ENCODE measurements around the gene ADAMTS9.

ADAMTS9 gene

DNA sequence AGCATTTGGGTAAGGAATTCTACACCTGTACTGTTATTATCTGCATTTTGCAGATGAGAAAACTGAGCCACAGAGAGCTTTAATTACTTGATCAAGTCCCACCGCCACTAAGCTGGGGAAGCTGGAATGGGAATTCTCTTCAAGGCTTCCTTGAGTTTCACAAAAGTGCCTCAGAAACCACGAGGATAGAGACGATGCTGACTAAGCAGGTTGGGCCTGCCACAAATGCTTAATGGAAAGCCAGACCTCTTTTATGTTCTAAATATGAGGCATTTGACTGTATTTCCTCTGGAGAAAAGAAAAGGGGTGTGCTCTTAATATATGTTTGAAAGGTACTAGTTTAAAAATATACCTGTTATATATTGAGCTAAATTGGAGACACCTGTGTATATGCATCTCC is 34.7 kb downstream of the ADAMTS9 start:
- TF ChIP-seq, protein P1, sequence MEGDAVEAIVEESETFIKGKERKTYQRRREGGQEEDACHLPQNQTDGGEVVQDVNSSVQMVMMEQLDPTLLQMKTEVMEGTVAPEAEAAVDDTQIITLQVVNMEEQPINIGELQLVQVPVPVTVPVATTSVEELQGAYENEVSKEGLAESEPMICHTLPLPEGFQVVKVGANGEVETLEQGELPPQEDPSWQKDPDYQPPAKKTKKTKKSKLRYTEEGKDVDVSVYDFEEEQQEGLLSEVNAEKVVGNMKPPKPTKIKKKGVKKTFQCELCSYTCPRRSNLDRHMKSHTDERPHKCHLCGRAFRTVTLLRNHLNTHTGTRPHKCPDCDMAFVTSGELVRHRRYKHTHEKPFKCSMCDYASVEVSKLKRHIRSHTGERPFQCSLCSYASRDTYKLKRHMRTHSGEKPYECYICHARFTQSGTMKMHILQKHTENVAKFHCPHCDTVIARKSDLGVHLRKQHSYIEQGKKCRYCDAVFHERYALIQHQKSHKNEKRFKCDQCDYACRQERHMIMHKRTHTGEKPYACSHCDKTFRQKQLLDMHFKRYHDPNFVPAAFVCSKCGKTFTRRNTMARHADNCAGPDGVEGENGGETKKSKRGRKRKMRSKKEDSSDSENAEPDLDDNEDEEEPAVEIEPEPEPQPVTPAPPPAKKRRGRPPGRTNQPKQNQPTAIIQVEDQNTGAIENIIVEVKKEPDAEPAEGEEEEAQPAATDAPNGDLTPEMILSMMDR (IDR thresholded peaks at IDR 0.05; ENCODE audit: low read depth, low read length) = no peak
- no peak for DNase-seq (ENCODE audit: extremely low read depth, low read depth)

DNA sequence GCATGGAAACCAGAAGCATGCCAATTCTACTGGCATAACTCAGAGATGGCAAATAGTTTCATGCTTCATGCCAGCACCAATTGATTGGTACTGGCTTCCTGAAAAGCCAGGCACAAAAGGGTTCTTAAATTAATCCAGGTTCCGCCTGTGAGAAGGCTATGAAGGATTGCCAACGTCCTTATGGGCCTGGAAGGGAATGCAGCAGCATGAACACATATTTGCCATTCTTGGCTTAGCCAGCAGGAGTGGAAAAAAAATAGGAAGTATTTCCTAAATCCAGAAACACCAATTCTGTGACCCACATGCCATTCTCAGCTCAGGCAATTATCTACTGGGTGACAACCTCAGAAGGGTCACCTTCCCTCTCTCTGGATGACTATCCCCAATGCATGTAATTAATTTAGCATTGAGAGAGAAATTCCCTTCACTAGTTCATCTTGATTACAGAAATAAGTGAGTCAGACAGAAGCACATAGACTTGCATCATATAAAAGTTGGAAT is 36.0 kb downstream of the ADAMTS9 start:
- TF ChIP-seq, protein P1 (IDR thresholded peaks at IDR 0.05; ENCODE audit: low read depth, low read length) = no peak
- DNase-seq (ENCODE audit: extremely low read depth, low read depth) = no peak

DNA sequence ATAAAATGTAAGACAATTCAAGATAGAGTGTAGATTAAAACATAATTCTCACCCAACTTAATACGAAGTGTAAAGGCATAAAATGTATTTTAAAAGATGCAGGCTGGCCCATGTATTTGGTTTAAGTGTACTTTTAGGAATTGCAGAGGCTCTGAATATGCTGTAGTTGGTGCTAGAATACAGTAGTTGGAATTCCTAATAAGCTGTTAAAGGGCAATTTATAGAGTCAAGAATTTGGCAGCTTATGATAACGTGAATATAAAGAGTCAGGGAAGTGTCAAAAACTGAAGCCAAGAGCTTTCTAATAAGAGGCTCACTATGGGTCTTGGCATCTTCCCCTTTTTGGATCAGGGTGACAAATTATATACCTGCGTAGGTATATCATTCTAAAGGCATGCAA is 36.5 kb downstream of the ADAMTS9 start:
- TF ChIP-seq, protein P1 (IDR thresholded peaks at IDR 0.05; ENCODE audit: low read depth, low read length) = no peak
- DNase-seq (ENCODE audit: extremely low read depth, low read depth) = no peak

DNA sequence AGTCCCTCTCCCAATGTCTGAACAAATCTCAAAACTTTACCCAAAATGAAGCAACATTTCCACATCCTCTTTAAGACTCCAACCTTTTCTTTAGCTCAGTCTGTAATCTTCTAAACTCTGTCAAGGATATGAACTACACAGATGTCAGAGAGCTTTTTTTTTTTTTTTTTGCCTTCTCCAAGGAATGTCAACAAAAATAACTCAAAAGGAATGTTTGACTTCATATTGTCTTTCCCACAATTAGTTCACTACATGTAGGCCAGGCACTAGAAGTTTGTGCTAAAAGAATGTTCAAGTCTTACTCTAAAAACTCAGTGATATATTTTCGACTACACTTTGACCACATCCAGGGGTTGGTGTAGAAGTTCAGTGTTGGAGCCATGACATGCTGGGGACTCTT is 37.1 kb downstream of the ADAMTS9 start:
- peak; percentile 7 for DNase-seq (ENCODE audit: extremely low read depth, low read depth)
- TF ChIP-seq, protein P1 (IDR thresholded peaks at IDR 0.05; ENCODE audit: low read depth, low read length) = no peak

DNA sequence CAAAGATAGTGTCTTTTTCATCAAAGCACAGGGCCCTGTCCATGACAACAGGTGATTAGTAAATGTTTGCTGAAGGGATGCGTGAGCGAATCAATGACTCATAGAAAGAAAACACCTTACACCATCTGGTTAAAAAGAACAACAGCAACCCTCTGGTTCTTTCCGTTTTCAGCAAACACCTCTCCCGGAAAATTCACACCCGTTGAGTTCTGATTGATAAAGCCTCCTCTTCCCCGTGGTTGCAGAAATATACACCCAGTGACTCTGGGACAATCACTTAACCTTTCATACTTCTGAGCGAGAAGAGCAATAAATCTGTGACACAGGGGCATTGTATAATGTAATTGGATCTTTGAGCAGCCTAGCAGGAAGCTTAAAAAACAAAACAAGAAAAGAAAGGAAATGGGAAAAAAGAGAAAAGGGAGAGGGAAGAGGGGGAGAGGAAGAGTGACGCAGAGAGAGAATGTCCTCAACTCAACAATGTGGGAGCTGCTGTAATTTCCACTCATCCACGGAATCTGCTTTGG is 37.6 kb downstream of the ADAMTS9 start:
- TF ChIP-seq, protein P1 (IDR thresholded peaks at IDR 0.05; ENCODE audit: low read depth, low read length) = no peak
- no peak for DNase-seq (ENCODE audit: extremely low read depth, low read depth)

DNA sequence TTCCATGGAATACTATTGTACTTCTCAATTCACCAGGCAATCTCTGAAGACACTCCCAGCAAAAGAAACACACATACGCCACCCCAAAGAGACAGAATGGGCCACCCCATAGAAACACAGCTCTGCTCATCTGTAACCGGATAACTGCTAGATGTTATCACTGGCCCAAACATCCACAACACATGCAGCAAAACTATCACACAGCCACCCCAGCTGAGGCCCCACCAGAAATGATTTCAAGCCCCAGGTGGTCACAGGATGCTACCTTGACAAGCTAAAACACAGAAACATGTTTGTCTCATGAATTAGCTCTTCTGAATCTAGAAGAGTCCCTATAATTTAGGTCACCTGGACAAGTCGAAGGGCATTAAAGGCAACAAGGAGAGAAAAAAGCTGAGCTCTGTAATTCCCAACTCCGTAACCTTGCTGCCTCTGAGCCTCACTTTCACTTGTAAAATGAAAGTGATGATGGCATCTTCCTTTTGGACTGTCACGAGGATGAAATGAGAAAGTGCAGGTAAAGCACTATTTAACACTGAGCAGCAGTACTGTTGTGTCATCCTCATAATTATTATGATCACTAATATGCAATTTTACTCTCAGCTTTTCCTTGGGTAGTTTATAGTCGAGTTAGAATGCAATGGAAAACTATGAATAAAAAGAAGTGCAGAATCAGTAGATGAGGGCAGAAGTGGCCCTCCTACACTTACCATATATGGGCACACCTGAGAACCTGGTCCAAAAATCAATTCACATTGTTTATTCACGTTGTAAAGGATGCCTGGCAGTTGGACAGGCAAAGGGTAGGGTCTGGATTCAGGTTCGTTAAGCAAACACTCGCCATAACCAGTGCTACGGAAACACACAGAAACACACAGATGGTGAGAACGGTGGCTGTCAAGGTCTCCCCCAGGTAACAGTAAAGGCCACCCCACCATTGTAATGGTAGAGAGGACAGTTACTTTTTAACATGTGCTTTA is 38.6 kb downstream of the ADAMTS9 start:
- DNase-seq (ENCODE audit: extremely low read depth, low read depth) = no peak
- TF ChIP-seq, protein P1 (IDR thresholded peaks at IDR 0.05; ENCODE audit: low read depth, low read length) = no peak

DNA sequence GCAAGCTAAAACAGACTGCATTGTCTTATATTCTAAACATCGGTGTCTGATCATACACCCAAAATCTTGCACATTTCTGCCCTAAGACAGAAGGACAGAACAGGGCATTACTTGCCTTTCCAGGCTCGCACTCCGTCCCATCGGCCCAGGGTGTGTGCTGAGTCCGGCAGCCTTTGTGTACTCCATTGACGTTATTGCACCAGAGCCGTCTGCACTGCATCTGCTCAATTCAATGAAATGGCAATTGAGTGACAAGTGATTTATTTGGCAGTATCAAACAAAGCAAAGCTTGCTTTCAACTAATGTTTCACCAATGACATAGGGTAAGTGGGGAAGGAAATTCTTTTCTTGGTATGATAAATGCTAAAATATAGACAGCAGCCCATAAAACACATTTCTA is 40.0 kb downstream of the ADAMTS9 start:
- no peak for DNase-seq (ENCODE audit: extremely low read depth, low read depth)
- TF ChIP-seq, protein P1 (IDR thresholded peaks at IDR 0.05; ENCODE audit: low read depth, low read length) = no peak

All from AG09319 (cell line).